Breast epithelium (tissue), 3 donors: ENCODE results near the gene PROZ.

ENCODE experiments used
- CTCF ChIP-seq, 3 donors: fragments of 450-650 bp; IDR thresholded peaks; one replicate each; pipeline ENCODE4 v1.5.1; 2016 to 2017; ENCODE audit warnings: antibody characterized with exemption in 3 of 3, mild to moderate bottlenecking in 3 of 3, moderate library complexity in 3 of 3
- POLR2A ChIP-seq: fragments of 450-650 bp; IDR thresholded peaks from one replicate; pipeline ENCODE4 v1.6.1; 2016; ENCODE audit warnings: antibody characterized with exemption, mild to moderate bottlenecking, moderate library complexity
- POLR2AphosphoS5 ChIP-seq, 3 donors: sonication (generic); formaldehyde crosslinking; IDR thresholded peaks; one replicate each; pipeline ENCODE4 v1.6.1; 2017; ENCODE audit warnings: antibody characterized with exemption in 3 of 3

- TF ChIP-seq CTCF (IDR thresholded peaks at IDR 0.05) (no peak), POLR2AphosphoS5 (IDR thresholded peaks at IDR 0.05) (no peak), POLR2A (no peak)
These were observed 38.7 kb downstream of the PROZ start for GRCh38 chr13:113196970-113197737.
